GM19468 (cell line): ENCODE results near the gene PPP1CA.
"Not testable (repeated sequence)": the region's sequence is repeated elsewhere in the genome, so short reads cannot be mapped to it uniquely, and the experiment has no call there.

Source experiments
- ATAC-seq: cut with Tn5 transposase; IDR thresholded peaks from one replicate; pipeline ENCODE4 v1.9.1; 2021; ENCODE audit warnings: mild to moderate bottlenecking, moderate library complexity, moderate number of reproducible peaks; ENCODE audit not compliant: unreplicated experiment; ENCODE audit errors: extremely low read depth

The PPP1CA gene

GRCh38 chr11:67405688-67406339, 4.2 kb upstream of the PPP1CA start:
- ATAC-seq, result no peak

- no peak for ATAC-seq
Measured at GRCh38 chr11:67405196-67405567, 3.5 kb upstream of the PPP1CA start.

GRCh38 chr11:67404515-67405195, 3.0 kb upstream of the PPP1CA start:
- ATAC-seq, result no peak

- not testable (repeated sequence) for ATAC-seq
Measured at GRCh38 chr11:67403085-67403484, 1.4 kb upstream of the PPP1CA start.

- ATAC-seq, result not testable (repeated sequence)
Measured at GRCh38 chr11:67402192-67402839, 658 bp upstream of the PPP1CA start.

- no peak for ATAC-seq
Measured at GRCh38 chr11:67400942-67401494, 640 bp downstream of the PPP1CA start.

GRCh38 chr11:67400251-67400941, 1.3 kb downstream of the PPP1CA start:
- no peak for ATAC-seq

- no peak for ATAC-seq
Measured at GRCh38 chr11:67398661-67399563, 2.7 kb downstream of the PPP1CA start.

- ATAC-seq, result no peak
Measured at GRCh38 chr11:67397986-67398660, 3.5 kb downstream of the PPP1CA start.

GRCh38 chr11:67397536-67397935, 4.1 kb downstream of the PPP1CA start:
- ATAC-seq, result no peak

- no peak for ATAC-seq
Measured at GRCh38 chr11:67396587-67397389, 4.9 kb downstream of the PPP1CA start.

- ATAC-seq, result no peak
Measured at GRCh38 chr11:67396259-67396581, 5.4 kb downstream of the PPP1CA start.

- no peak for ATAC-seq
Measured at GRCh38 chr11:67395555-67396258, 6.0 kb downstream of the PPP1CA start.

GRCh38 chr11:67393990-67394389, 7.7 kb downstream of the PPP1CA start:
- no peak for ATAC-seq

GRCh38 chr11:67393437-67393836, 8.2 kb downstream of the PPP1CA start:
- ATAC-seq, result no peak

- no peak for ATAC-seq
Measured at GRCh38 chr11:67392183-67392715, 9.4 kb downstream of the PPP1CA start.

- ATAC-seq, result no peak
Measured at GRCh38 chr11:67391304-67392182, 10.1 kb downstream of the PPP1CA start, which contains the start of gene RAD9A. Gene RAD9A, plus strand, starts transcription at chr11:67391986. Its CDS starts 59 bp downstream, at chr11:67392045.
